Stimulated activated CD8-positive, alpha-beta memory T cell treated with anti-CD3 and anti-CD28 coated beads, Interleukin-7, amount 100 ng/mL, for 48 hours (primary cell): ENCODE results near the gene SPINK6.

ENCODE experiments used
- DNase-seq, 2 donors: peaks; one replicate each; pipeline ENCODE4 v3.0.0-alpha.2; 2020; ENCODE audit warnings: low read depth in 1 of 2; ENCODE audit errors: extremely low read depth in 1 of 2

The SPINK6 gene

DNA sequence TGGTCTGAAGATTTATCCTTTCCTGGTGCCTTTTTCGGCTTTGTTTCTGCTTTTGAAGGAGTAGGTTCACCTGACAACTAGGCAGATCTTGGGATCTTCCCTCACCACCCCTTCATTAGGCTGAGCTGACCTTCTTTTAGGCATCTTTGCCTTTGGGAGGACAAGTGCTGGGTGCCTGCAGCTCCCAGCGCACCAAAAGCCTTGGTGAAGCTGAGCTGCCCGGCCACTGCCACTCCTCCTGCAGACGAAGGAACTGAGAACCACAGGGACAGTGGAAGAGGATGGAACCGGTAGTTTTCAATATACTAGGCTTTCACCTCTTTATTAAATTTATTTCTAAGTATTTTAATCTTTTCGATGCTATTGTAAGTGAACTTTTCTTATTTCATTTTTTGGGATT lies 18.7 kb downstream of the SPINK6 start:
- no peak for DNase-seq

DNA sequence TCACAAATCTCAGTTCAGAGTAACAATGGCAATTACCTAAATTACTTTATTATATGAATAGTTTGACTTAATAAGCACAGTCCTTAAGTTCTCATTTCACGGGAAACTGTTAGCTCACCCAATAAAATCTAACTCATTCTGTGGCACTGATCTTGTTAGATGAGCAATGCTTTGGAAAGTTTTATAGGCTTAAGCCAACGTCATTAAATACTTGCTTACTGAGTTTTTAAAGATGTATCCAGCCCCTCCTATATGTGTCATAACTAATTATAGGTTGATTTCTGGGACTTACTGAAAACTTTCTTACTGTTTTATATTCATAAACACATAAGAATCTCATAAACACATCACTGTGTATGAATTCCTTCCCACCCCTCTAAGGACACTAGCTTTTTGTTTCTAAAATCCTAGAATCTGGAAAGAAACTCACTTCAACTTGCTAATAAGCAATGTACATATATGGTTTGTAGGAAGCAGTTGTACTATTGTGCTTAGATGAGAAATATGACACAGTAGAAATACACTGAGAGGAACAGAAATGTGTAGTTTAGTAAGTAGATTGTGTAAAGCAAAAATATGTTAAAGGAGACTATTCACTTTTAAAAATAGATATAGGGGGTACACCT lies 21.4 kb downstream of the SPINK6 start:
- DNase-seq, result no peak

DNA sequence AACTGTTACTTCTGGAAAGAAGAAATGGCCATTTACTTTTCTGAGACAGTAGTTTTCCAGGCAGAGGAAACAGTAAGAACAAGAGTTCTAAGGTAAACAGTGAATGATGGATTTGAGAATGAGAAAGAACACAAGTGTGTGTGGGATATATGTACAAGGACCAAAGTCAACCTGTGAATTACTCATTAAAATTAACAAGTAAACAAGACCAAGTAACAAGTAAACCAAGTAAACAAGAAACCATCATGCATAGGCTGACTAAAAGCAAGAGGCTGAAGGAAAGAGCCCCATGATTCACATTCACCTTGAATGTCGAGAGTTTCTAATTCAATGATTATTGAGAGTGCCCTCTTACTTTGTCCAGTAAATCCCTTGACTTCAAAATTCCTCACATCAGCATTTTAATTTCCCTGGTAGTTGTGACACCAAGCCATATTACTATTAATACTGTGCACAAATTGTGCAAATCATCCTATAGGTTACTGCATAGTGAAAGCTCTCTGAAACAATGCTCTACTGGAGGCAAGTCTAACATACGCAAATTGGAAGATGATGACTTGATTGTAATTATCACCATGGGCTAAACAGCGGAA lies 25.6 kb downstream of the SPINK6 start:
- DNase-seq, result no peak

DNA sequence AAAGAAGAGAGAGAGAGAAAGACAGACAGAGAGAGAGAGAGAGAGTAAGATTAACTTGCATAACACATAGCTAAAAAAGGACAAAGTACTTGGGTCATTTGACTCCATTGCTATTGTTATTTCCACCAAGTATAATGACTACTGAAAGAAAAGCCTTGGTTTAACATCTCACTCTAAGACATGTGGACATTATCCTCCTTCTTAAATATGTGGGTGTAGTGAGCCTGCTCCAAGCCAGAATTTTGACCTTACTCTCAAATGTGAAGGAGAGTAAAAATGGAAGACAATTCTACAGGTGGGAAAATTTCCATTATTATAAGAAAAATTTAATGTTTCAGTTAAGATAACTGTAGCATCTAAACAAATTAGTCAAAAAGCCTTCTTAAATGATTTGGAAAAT lies 27.0 kb downstream of the SPINK6 start:
- no peak for DNase-seq

DNA sequence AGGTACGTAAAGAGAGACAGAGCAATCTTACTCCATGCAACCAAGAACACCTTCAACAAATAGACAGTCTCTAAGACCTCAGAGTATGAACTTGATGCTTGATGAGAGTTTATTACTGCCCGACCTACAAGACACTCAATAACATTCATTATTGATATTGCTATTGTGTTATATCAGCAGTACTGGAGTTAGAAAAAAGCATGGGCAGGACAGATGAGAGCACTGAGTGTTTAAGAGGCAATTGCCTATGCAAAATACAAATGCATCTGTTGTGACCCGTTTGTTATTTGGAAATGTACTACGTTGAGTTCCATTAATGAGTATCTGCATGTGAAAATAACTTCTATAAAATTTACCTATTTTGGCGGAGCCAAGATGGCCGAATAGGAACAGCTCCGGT lies 27.4 kb downstream of the SPINK6 start:
- DNase-seq, result no peak

DNA sequence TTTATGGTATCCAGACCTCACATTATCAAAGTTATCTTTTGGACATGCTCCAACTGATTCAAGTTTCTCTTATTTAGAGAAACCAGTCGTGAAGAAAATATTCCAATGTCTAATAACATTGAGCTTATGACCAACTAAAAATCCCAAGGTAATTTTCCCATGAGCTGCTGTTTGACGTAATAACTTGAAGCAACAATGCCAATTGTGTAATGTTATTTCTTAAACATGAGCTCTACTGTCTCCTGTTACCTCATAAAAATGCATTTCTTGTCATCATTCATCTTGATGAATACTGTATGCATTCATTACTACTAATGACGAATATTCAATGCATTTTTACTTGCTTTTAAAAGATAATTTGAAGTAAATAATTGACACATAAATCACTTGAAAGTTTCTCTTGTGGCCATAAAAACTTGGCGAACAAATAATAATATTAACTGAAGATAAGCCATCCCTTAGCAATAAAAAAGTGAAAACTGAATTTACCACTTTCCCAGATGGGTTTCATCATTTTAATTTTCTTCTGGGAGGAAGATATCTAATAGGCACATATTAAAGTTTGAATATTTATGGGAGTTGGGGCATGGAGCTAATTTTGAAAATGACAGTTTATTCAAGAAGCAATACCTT lies 35.1 kb downstream of the SPINK6 start:
- DNase-seq, result no peak

DNA sequence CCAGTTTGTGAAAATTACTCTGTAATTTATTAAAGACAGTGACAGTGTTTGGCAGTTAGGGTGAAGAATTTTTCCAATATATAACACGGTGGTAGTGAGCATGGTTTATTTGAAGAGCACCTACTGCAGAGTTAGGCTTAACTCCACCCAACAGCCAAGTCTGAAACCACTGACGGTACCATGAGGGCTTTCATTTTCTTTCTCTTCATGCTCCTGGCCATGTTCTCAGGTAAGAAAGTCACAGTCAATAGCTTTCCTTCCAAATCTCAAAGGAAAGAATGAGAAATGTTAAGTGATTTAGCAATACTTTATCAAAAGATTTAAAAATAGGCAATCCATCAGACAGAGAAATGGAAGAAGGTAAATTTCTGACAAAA lies 35.6 kb downstream of the SPINK6 start, which contains the start of gene MARCOL:
Gene MARCOL, plus strand, starts transcription at position 108 of the 377 bp plus-strand sequence. Its CDS starts 73 bp downstream, at position 181.
- no peak for DNase-seq

DNA sequence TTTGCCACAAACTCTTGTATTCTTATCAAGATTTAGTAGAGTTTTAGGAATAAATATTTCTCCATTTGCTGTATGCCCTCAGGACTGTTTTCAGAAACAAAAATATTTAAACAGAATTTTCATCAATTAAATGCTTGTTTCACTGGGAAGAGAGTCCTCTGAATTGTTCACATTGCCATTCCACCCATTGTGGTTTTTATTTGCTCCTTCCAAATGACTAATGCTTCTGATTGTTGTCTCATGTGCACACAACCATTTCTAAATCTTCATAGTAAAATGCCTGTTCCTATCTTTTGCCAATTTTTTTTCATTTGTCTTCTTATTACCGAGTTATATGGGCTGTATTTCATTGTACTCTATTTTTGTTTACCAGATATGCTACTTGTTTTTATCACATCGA lies 46.1 kb downstream of the SPINK6 start:
- DNase-seq, result no peak

DNA sequence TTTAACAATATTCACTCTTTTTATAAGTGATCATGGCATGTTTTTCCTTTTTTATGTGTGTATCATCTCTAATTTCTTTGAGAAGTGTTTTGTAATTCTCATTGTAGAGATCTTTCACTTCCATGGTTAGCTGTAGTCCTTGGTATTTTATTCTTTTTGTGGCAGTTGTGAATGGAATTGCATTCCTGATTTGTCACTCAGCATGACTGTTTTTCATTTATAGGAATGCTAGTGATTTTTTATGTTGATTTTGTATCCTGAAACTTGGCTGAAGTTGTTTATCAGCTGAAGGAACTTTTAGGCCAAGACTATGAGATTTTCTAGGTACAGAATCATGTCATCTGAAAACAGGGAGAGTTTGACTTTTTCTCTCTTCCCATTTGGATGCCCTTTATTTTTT lies 52.6 kb downstream of the SPINK6 start:
- no peak for DNase-seq

DNA sequence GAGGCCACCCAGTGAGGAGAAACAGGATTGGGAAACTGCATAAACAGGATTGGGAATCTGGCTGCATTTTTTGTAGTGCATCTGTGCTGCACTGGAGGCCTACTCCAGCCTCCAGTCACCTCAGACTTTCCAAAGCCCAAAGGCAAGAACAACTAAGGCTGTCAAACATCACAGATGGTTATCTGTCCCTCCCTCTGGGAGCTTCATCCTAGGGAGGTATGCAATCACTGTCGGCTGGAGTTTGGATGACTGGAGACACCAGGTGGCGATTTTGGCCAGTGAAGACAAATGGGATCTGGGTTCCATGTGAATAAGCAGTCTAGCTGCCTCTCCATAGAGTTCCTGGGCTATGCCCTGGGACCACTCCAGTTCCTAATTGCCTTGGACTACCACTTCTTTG lies 56.4 kb downstream of the SPINK6 start:
- no peak for DNase-seq

DNA sequence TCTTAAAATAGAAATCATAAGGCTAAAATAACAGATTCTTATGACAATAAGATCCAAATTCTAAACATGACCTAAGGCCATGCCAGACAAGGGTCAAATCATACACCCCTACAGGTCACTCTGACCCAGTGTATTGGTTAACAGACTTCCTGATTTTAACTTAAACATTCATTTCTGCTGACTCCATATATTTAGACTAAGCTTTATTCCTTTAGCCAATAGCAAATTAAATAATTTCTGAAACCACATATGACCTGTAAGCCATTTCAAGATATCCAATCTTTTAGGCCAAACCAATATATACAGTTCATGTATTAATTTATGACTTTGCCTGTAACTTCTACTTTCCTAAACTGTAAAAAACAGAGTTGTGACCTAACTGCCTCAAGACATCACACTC lies 58.4 kb downstream of the SPINK6 start:
- no peak for DNase-seq
